ENCODE measurements around the gene MYBPC1.

Gene MYBPC1

DNA sequence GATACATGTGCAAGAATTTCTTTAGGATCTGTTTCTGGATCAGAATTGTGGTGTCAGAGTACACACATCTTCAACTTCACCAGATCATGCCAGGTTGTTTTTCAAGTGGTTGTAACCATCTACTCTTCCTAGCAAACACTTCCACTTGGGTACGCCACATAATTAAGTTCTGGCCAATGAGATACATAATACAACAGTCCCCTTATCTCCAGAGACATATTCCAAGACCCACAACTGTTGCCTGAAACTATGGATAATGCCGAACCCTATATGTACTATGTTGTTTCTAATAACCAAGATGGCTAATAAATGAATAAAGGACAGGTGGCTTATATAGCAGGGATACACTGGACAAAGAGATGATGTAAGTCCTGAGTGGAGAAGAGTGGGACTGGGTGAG lies 100.2 kb downstream of the MYBPC1 start:
- DNase-seq (ENCODE audit: low spot score), result no peak

DNA sequence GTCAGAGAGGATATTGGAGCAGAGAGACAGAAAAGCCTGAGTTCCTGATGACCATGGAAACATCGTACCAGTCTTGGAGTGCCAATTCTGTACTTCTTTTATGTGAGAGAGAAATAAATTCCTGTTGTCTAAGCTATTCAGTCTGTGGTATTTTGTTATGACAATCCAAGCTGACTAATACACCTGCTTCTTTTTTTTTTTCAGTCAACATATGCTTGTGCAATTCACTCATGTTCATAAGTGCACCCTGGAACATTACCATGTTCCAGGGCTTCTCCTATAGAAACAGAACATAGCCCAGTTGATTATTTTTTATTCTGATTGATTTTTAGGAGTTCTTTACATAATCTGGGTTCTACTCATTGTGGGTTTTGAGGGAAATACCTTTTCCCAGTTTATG lies 100.9 kb downstream of the MYBPC1 start:
- DNase-seq (ENCODE audit: low spot score), result peak; percentile 40

GRCh38 chr12:101696251-101697196 lies 101.8 kb downstream of the MYBPC1 start:
- DNase-seq (ENCODE audit: low spot score), result peak; percentile 85

- DNase-seq (ENCODE audit: low spot score), result peak; percentile 78
These were observed 102.6 kb downstream of the MYBPC1 start, which contains the start of gene CHPT1 for GRCh38 chr12:101697197-101697929. CHPT1 (plus strand) TSS chr12:101697640; CDS start chr12:101697862, 222 bp downstream.

GRCh38 chr12:101697930-101698799 lies 103.4 kb downstream of the MYBPC1 start:
- DNase-seq (ENCODE audit: low spot score), result peak; percentile 70

DNA sequence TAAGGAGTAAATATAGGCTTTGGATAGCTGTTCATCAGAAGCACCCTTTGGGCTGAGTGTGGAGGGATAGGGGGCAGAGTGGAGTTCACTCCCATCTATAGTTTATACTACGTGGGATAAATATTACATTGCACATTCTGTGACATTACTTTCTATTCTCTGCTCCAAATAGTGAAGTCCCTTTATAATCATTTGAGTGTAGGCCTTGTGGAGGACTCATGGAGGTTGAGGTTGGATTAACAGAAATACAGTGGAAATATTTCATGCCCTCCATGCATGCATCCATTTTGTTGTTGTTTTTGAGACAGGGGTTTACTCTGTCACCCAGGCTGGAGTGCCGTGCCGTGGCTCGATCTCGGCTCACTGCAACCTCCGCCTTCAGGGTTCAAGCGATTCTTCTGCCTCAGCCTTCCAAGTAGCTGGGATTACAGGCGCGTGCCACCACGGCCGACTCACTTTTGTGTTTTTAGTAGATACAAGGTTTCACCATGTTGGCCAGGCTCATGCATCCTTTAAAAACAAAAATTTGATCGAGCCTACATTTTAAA lies 104.1 kb downstream of the MYBPC1 start:
- peak; percentile 69 for DNase-seq (ENCODE audit: low spot score)

GRCh38 chr12:101700299-101700820 lies 105.6 kb downstream of the MYBPC1 start:
- DNase-seq (ENCODE audit: low spot score), result peak; percentile 27

DNA sequence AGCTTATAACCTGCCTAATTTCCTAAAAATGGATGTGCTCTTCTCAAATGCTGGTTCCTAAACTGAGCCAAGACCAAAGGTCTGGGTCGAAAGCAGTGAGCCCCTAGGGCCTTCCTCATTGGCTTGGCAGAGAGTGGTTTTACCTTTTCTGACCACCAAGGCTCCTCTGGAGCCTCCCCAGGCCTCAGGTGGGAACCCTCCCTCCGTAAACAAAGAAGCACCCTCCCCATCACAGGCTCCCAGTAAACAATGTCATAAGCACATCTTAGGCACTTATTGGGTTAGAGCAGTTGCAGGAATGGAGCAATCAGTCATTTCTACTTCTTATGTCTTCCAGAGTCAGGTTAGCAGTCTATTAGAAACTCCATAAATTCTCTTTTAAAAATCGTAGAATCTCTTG lies 108.7 kb downstream of the MYBPC1 start:
- DNase-seq (ENCODE audit: low spot score), result no peak

DNA sequence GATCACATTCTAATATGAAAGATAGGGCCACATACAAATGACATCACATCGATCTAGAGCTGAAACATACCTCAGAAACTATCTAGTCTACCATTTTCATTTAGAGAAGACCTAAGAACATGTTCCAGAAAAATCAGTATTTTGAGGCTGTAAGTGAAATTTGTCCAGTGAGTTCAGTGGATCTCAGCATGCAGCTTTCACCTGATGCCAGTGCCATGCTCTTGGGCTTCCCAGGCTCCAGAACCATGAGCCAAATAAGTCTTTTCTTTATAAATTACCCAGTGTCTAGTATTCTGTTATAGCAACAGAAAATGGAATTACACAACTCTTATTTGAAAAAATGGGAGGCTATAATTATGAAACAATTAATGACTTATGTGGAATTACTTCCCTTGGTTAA lies 111.6 kb downstream of the MYBPC1 start:
- no peak for DNase-seq (ENCODE audit: low spot score)

GRCh38 chr12:101707131-101707782 lies 112.5 kb downstream of the MYBPC1 start:
- DNase-seq (ENCODE audit: low spot score), result peak; percentile 31

GRCh38 chr12:101710288-101710687 lies 115.5 kb downstream of the MYBPC1 start:
- no peak for DNase-seq (ENCODE audit: low spot score)

DNA sequence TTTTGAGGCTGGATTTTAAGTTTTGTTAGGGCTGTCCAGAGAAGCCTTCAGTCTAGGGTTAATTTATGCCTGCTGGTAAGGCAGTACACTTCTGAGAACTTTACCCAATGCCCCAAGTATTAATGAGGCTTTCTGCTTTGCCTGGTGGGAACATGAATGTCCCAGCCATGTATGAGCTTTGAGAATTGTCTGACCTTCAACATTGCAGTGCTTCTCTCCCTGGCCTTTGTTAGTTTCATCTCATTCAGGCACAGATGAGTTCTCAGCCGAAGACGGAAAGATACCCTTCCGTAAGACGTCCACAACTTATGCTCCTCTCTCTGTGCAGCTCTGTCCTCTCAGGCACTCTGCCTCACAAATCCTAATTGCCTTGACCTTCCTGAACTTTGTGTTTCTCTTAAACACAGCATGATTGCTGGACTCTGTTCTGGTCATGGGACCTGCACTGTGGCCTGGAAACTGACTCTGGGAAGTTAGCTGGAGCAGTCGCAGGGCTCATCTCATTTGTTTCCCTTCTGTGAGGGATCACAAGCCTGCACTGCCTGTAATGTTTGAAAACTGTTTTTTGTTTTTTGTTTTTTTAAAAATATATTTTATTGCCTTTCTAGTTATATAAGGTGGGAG lies 118.4 kb downstream of the MYBPC1 start:
- DNase-seq (ENCODE audit: low spot score), result no peak

DNA sequence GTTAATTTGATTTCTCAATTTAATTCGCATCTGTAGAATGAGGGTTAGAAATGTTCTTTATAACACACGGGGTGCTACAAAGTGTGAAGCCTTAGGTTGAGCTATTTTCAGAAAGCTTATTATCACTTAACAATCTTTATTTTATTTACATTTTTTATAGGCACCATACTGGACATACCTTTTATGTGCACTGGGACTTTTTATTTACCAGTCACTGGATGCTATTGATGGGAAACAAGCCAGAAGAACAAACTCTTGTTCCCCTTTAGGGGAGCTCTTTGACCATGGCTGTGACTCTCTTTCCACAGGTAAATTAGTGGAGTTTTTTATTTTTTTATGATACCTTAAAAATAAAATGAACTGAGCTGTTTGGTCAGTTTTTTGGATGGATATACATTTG lies 119.2 kb downstream of the MYBPC1 start:
- no peak for DNase-seq (ENCODE audit: low spot score)

- DNase-seq (ENCODE audit: low spot score), result no peak
These were observed 120.2 kb downstream of the MYBPC1 start for GRCh38 chr12:101714877-101715444.

DNA sequence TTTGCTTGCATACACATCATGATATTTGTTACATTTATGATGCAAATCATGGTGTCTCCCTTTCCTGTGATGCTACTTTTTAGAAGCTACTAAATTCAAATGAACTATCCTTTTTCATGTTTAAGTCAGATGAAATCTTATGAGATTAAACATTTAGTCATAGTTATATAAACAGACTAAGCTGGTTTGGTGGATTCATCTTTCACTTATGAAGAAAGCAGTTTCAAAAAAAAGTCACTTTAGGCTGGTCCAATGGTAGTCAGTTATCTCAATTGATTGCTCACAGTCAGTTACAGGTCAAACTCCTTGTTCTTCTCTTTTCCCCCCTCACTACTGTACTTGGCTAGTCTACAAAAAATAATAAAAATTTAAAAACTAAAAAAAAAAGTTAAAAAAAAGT lies 124.8 kb downstream of the MYBPC1 start:
- no peak for DNase-seq (ENCODE audit: low spot score)

DNA sequence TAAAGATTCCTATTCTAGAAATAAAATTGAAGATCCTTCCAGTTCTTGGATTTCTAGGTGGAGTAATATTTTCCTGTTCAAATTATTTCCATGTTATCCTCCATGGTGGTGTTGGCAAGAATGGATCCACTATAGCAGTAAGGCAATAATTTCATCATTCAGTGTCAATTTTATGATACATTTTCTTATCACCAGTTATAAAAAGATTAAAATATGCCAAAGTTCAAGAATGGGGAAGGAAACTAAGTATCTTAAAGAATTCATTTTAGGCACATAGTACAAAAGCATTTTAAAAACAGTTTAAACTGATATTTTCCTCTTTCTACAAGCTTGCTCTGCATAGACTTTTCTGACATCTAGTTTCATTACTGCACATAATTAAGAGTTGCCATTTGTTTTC lies 125.3 kb downstream of the MYBPC1 start:
- DNase-seq (ENCODE audit: low spot score), result no peak

DNA sequence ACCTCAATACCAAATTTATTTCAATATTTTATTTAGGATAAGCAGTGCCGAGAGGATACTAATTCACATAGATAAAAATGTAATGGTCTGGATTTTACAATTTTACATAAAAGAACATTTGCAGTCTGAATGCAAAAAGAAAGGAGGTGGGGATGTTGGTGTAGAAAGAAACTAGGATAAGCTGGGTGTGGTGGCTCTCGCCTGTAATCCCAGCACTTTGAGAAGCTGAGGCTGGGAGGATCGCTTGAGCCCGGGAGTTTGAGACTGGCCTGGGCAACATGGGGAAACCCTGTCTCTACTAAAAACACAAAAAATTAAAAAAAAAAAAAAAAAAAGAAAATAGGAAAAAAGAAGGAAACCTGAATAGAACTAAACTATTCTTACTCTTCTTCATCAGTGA lies 127.6 kb downstream of the MYBPC1 start:
- DNase-seq (ENCODE audit: low spot score), result no peak

- DNase-seq (ENCODE audit: low spot score), result no peak
These were observed 132.3 kb downstream of the MYBPC1 start for GRCh38 chr12:101727098-101727497.

DNA sequence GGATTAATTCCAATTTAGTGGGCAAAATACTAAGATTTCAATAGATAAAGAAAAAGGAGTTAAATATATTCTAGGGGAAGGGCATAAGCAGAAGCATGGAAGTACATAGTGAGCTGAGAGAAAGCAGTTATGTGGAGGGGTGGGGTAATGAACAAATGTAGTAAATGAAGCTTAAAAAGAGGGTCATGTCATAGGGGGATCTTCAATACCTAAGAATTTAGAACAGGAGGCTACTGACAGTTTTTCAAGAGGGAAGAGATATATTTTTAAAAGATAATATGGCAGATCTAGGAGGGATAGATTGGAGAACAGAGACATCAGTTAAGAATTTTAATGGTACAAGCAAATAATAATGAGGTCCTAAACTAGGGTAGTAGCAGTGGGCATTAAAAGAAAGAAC lies 135.1 kb downstream of the MYBPC1 start:
- no peak for DNase-seq (ENCODE audit: low spot score)

GRCh38 chr12:101732318-101732717 lies 137.5 kb downstream of the MYBPC1 start:
- DNase-seq (ENCODE audit: low spot score), result no peak

All from hematopoietic multipotent progenitor cell treated with erythropoietin and hydrocortisone succinate and interleukin-3 and kit ligand, for 17 days (in vitro differentiated cells).